Mucosa of rectum (tissue), 2 donors: Measurements from ENCODE around the gene C5.

Experiments
- H3K27ac ChIP-seq, 2 donors: one replicate each; pipeline ENCODE4 v1.7.0; 2013; ENCODE audit warnings: inconsistent platforms in 2 of 2, low read depth in 2 of 2, low read length in 2 of 2
- H3K27me3 ChIP-seq, 2 donors: one replicate each; pipeline ENCODE4 v1.7.0; 2013; ENCODE audit warnings: low read length in 2 of 2; ENCODE audit not compliant: control insufficient read depth in 2 of 2, insufficient read depth in 2 of 2
- H3K36me3 ChIP-seq, 2 donors: one replicate each; pipeline ENCODE4 v1.7.0; 2013; ENCODE audit warnings: low read length in 2 of 2; ENCODE audit not compliant: control insufficient read depth in 2 of 2, insufficient read depth in 2 of 2
- H3K4me1 ChIP-seq, 2 donors: one replicate each; pipeline ENCODE4 v1.7.0; 2013; ENCODE audit warnings: low read length in 2 of 2, mild to moderate bottlenecking in 1 of 2; ENCODE audit not compliant: control insufficient read depth in 2 of 2, insufficient read depth in 2 of 2
- H3K4me3 ChIP-seq, 2 donors: one replicate each; pipeline ENCODE4 v1.7.0; 2013; ENCODE audit warnings: low read length in 2 of 2
- H3K9ac ChIP-seq, 2 donors: one replicate each; pipeline ENCODE4 v1.7.0; 2013; ENCODE audit warnings: low read length in 2 of 2, low read depth in 1 of 2, mild to moderate bottlenecking in 1 of 2
- H3K9me3 ChIP-seq, 2 donors: one replicate each; pipeline ENCODE4 v1.7.0; 2013; ENCODE audit warnings: low read length in 2 of 2; ENCODE audit not compliant: control insufficient read depth in 2 of 2
- donor health status: healthy.
- donor health status: Normal muscosa, but diverticular disease.

C5 gene

GRCh38 chr9:121024237-121024636 lies 25.8 kb downstream of the C5 start:
- no peaks in the 10 kb centered on the region for H3K27me3 ChIP-seq
- no peaks in the 10 kb centered on the region for H3K36me3 ChIP-seq
- H3K27ac ChIP-seq = no peak overlapping the region
- H3K4me3 ChIP-seq = no peak overlapping the region
- H3K4me1 ChIP-seq = no peaks in the 10 kb centered on the region
- no peaks in the 10 kb centered on the region for H3K9me3 ChIP-seq
- H3K9ac ChIP-seq = no peak overlapping the region

GRCh38 chr9:121023064-121023463 lies 27.0 kb downstream of the C5 start:
- no peak overlapping the region for H3K4me3 ChIP-seq
- no peaks in the 10 kb centered on the region for H3K36me3 ChIP-seq
- no peaks in the 10 kb centered on the region for H3K4me1 ChIP-seq
- no peaks in the 10 kb centered on the region for H3K27me3 ChIP-seq
- no peaks in the 10 kb centered on the region for H3K9me3 ChIP-seq
- no peak overlapping the region for H3K27ac ChIP-seq
- no peak overlapping the region for H3K9ac ChIP-seq

GRCh38 chr9:121021301-121021700 lies 28.8 kb downstream of the C5 start:
- Histone ChIP-seq H3K9me3 (no peaks in the 10 kb centered on the region), H3K27ac (no peak overlapping the region), H3K4me1 (no peaks in the 10 kb centered on the region), H3K36me3 (no peaks in the 10 kb centered on the region), H3K4me3 (no peak overlapping the region), H3K27me3 (no peaks in the 10 kb centered on the region), H3K9ac (no peak overlapping the region)

- no peak overlapping the region for H3K27ac ChIP-seq
- no peak overlapping the region for H3K9ac ChIP-seq
- H3K4me1 ChIP-seq = no peaks in the 10 kb centered on the region
- H3K9me3 ChIP-seq = no peaks in the 10 kb centered on the region
- no peak overlapping the region for H3K4me3 ChIP-seq
- H3K36me3 ChIP-seq = no peaks in the 10 kb centered on the region
- no peaks in the 10 kb centered on the region for H3K27me3 ChIP-seq
Measured at GRCh38 chr9:121019273-121019672, 30.8 kb downstream of the C5 start.

GRCh38 chr9:121013911-121014310 lies 36.2 kb downstream of the C5 start:
- Histone ChIP-seq H3K27me3 (no peaks in the 10 kb centered on the region), H3K4me1 (no peaks in the 10 kb centered on the region), H3K9ac (no peak overlapping the region), H3K27ac (no peak overlapping the region), H3K9me3 (no peaks in the 10 kb centered on the region), H3K36me3 (no peaks in the 10 kb centered on the region), H3K4me3 (no peak overlapping the region)

GRCh38 chr9:121009650-121010049 lies 40.4 kb downstream of the C5 start:
- H3K4me3 ChIP-seq = no peak overlapping the region
- no peaks in the 10 kb centered on the region for H3K9me3 ChIP-seq
- H3K9ac ChIP-seq = no peak overlapping the region
- H3K4me1 ChIP-seq = no peaks in the 10 kb centered on the region
- no peaks in the 10 kb centered on the region for H3K27me3 ChIP-seq
- no peaks in the 10 kb centered on the region for H3K36me3 ChIP-seq
- no peak overlapping the region for H3K27ac ChIP-seq

GRCh38 chr9:120999317-120999716 lies 50.8 kb downstream of the C5 start:
- H3K36me3 ChIP-seq = no peaks in the 10 kb centered on the region
- no peaks in the 10 kb centered on the region for H3K27me3 ChIP-seq
- H3K9ac ChIP-seq = no peak overlapping the region
- no peaks in the 10 kb centered on the region for H3K4me1 ChIP-seq
- no peak overlapping the region for H3K27ac ChIP-seq
- no peaks in the 10 kb centered on the region for H3K9me3 ChIP-seq
- H3K4me3 ChIP-seq = no peak overlapping the region

GRCh38 chr9:120998111-120998510 lies 52.0 kb downstream of the C5 start:
- no peaks in the 10 kb centered on the region for H3K36me3 ChIP-seq
- H3K4me3 ChIP-seq = no peak overlapping the region
- no peaks in the 10 kb centered on the region for H3K9me3 ChIP-seq
- H3K27me3 ChIP-seq = no peaks in the 10 kb centered on the region
- no peak overlapping the region for H3K27ac ChIP-seq
- no peaks in the 10 kb centered on the region for H3K4me1 ChIP-seq
- H3K9ac ChIP-seq = no peak overlapping the region

GRCh38 chr9:120997502-120997901 lies 52.6 kb downstream of the C5 start:
- H3K4me3 ChIP-seq = no peak overlapping the region
- no peaks in the 10 kb centered on the region for H3K36me3 ChIP-seq
- H3K9me3 ChIP-seq = no peaks in the 10 kb centered on the region
- H3K9ac ChIP-seq = no peak overlapping the region
- no peaks in the 10 kb centered on the region for H3K4me1 ChIP-seq
- no peaks in the 10 kb centered on the region for H3K27me3 ChIP-seq
- no peak overlapping the region for H3K27ac ChIP-seq

GRCh38 chr9:120996409-120996808 lies 53.7 kb downstream of the C5 start:
- Histone ChIP-seq H3K27me3 (no peaks in the 10 kb centered on the region), H3K4me1 (no peaks in the 10 kb centered on the region), H3K9me3 (no peaks in the 10 kb centered on the region), H3K9ac (no peak overlapping the region), H3K36me3 (no peaks in the 10 kb centered on the region), H3K27ac (no peak overlapping the region), H3K4me3 (no peak overlapping the region)

GRCh38 chr9:120989065-120989464 lies 61.0 kb downstream of the C5 start:
- no peaks in the 10 kb centered on the region for H3K9me3 ChIP-seq
- no peaks in the 10 kb centered on the region for H3K27me3 ChIP-seq
- no peak overlapping the region for H3K27ac ChIP-seq
- H3K4me1 ChIP-seq = no peaks in the 10 kb centered on the region
- H3K4me3 ChIP-seq = no peak overlapping the region
- no peaks in the 10 kb centered on the region for H3K36me3 ChIP-seq
- H3K9ac ChIP-seq = no peak overlapping the region
